ENCODE results near the gene TPPP. TPM values are rescaled to one million over a fixed set of nuclear protein-coding genes. Genes with fewer than 3 reads are reported as not detected.

Gene TPPP
- total and polyA plus RNA-seq, 2 donors (not counting 3 experiments of a cell fraction or from before 2014, with no cell fraction given): 0.04 to 0.09 TPM

DNA sequence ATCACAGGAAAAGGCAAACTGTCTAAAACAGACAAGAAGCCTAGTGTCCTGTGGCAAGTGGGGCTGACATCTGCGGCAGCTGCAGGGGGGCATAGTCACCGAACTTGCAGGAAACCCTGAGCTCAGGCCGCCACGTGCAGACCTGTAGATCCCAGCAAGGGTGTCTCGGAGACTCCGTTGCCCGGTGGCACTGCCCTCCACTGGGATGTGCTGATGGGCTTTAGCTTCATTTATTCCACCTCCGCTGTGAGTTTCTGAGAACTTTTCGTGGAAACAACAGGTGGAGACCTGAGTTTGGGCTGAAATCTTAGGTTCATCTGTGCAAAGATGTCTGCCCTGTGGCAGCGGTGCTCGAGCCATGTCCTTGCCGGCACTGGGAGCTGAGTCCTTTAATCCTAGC is 59.0 kb downstream of the TPPP start:
- Histone ChIP-seq H3K4me3 (replicated peaks in 1 of 3; ENCODE audit: insufficient read depth in 1 of 3, low read depth in 1 of 3, low read length in 3 of 3) (no peak overlapping the region), H3K27me3 (ENCODE audit: control insufficient read depth in 2 of 2, insufficient read depth in 2 of 2, low read length in 2 of 2) (no peaks in the 10 kb centered on the region), H3K4me2 (ENCODE audit: insufficient read depth, low read length) (no peak overlapping the region), H3K9ac (replicated peaks; ENCODE audit: extremely low read depth, insufficient read depth, low read length) (no peak overlapping the region), H3K36me3 (ENCODE audit: control insufficient read depth in 2 of 2, extremely low read depth in 1 of 2, insufficient read depth in 2 of 2, low read length in 2 of 2) (peaks cover 0 to 9% of the 10 kb centered on the region in 2 experiments), H3K79me2 (ENCODE audit: control insufficient read depth, insufficient read depth, low read length) (no peaks in the 10 kb centered on the region), H2AFZ (ENCODE audit: low read depth, low read length) (no peak overlapping the region), H4K20me1 (replicated peaks; ENCODE audit: control insufficient read depth, extremely low read depth, insufficient read depth, low read length) (no peaks in the 10 kb centered on the region), H3K9me3 (replicated peaks; ENCODE audit: control insufficient read depth, insufficient read depth, low read length) (no peaks in the 10 kb centered on the region), H3K27ac (ENCODE audit: insufficient read depth, low read depth, low read length) (no peak overlapping the region), H3K4me1 (ENCODE audit: control insufficient read depth, extremely low read depth, insufficient read depth, low read length) (no peaks in the 10 kb centered on the region), H3K9me1 (replicated peaks; ENCODE audit: control insufficient read depth, extremely low read depth, insufficient read depth, low read length) (no peaks in the 10 kb centered on the region)
- no TSS peak for BruUV-seq (replicated peaks)
- dilution Hi-C loops (cut with MboI; ENCODE audit: extremely low pct_ligation_motif_present, low sequenced_read_pairs): no loop called here
- ChIA-PET POLR2A (no interaction called here), CTCF (interaction anchor here (0.9 to 2.1 kb wide), 2 partner anchors 35 to 269 kb away, joined by 3 to 4 read pairs; no protein-coding TSS in a partner anchor)
- FAIRE-seq (no peak), DNase-seq (ENCODE audit: low read depth, low spot score) (no peak)
- TF ChIP-seq JUN (IDR thresholded peaks at IDR 0.05; ENCODE audit: borderline replicate concordance, insufficient read depth, insufficient read length, low read depth) (no peak), FOS (IDR thresholded peaks at IDR 0.05; ENCODE audit: borderline replicate concordance, insufficient read depth, low read length) (no peak), POLR2AphosphoS5 (IDR thresholded peaks at IDR 0.05; ENCODE audit: insufficient read depth, low read depth, low read length) (no peak), EZH2 (IDR thresholded peaks at IDR 0.05; ENCODE audit: borderline replicate concordance, low read depth, low read length, severe bottlenecking) (no peak), POLR2A (IDR thresholded peaks at IDR 0.05; ENCODE audit: low read depth, low read length) (no peak), MYC (IDR thresholded peaks at IDR 0.05; ENCODE audit: low read depth, low read length) (no peak), GATA2 (IDR thresholded peaks at IDR 0.05; ENCODE audit: insufficient read depth, insufficient read length, low read depth, low read length) (no peak)
- TF ChIP-seq, protein P1, sequence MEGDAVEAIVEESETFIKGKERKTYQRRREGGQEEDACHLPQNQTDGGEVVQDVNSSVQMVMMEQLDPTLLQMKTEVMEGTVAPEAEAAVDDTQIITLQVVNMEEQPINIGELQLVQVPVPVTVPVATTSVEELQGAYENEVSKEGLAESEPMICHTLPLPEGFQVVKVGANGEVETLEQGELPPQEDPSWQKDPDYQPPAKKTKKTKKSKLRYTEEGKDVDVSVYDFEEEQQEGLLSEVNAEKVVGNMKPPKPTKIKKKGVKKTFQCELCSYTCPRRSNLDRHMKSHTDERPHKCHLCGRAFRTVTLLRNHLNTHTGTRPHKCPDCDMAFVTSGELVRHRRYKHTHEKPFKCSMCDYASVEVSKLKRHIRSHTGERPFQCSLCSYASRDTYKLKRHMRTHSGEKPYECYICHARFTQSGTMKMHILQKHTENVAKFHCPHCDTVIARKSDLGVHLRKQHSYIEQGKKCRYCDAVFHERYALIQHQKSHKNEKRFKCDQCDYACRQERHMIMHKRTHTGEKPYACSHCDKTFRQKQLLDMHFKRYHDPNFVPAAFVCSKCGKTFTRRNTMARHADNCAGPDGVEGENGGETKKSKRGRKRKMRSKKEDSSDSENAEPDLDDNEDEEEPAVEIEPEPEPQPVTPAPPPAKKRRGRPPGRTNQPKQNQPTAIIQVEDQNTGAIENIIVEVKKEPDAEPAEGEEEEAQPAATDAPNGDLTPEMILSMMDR (IDR thresholded peaks at IDR 0.05; ENCODE audit: extremely low read depth in 1 of 2, insufficient read depth in 1 of 2, low read depth in 1 of 2, low read length in 2 of 2): no peak
- TF ChIP-seq, protein P2, sequence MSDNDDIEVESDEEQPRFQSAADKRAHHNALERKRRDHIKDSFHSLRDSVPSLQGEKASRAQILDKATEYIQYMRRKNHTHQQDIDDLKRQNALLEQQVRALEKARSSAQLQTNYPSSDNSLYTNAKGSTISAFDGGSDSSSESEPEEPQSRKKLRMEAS (IDR thresholded peaks at IDR 0.05; ENCODE audit: insufficient read depth, insufficient read length): no peak
- intact Hi-C loops (cut with micrococcal nuclease): no loop called here
